ENCODE results near the gene PI4KA.
"Not testable (repeated sequence)": the region's sequence is repeated elsewhere in the genome, so short reads cannot be mapped to it uniquely, and the experiment has no call there.

Gene PI4KA

DNA sequence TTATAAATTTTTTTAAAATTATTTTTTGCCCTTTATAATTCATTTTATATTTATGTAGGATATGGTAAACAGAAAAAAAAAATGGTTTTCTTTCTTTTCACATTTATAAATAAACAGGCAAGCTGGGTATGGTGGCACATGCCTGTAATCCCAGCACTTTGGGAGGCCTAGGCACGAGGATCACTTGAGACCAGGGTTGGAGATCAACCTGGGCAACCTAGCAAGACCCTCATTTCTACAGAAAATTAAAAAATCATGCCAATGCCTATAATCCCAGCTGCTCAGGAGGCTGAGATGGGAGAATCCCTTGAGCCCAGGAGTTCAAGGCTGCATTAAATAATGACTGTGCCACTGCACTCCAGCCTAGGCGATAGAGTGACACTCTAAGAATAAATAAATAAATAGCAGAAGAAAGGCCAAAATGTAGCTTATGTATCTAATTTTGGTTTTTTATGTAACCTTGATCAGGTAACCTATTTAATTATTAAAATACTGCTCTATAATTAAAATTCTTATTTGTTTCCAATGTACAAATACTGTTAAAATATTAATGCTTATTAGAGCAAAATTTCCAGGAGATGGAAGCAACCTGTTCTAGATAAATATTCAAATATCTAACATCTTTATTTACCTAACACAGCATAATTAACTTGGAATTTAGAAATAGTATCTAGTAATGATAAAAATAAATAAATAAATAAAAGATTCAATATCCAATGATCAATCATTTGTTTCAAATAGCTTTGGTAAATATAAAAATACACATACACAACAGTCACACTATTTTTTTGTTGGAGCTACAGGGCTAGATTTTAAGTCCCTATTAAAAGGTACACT, 21.4 kb downstream of the PI4KA start:
- in situ Hi-C loops (cut with MboI; ENCODE audit: low pct_unique_long_range_greater_than_20kb, low sequenced_read_pairs, unreplicated experiment): no loop called here
- no peak for DNase-seq (ENCODE audit: low spot score)
- TF ChIP-seq CTCF (IDR thresholded peaks at IDR 0.05; ENCODE audit: extremely low read depth, insufficient read depth, missing control alignments): no peak

GRCh38 chr22:20834725-20835124, 23.9 kb downstream of the PI4KA start:
- no peak for TF ChIP-seq CTCF (IDR thresholded peaks at IDR 0.05; ENCODE audit: extremely low read depth, insufficient read depth, missing control alignments)
- in situ Hi-C loops (cut with MboI; ENCODE audit: low pct_unique_long_range_greater_than_20kb, low sequenced_read_pairs, unreplicated experiment): no loop called here
- DNase-seq (ENCODE audit: low spot score): no peak

DNA sequence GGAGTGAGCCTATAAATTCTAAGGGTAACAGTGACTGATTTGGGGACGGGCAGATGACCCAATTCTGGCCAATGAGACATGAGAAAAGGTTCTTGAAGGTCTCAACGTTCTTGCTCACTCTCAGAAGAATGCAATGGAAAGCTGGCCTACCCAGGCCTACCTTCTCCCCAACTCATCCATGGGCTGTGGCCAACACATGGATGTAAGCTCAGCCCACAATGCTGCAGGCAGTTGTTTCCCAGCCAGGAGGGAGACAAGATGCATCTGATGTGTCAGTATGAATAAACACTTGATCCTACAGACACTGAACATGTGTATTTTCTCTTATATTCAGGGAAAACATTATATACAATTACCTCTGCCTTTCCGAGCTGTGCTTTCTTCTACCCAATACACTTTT, 24.4 kb downstream of the PI4KA start:
- DNase-seq (ENCODE audit: low spot score): no peak
- in situ Hi-C loops (cut with MboI; ENCODE audit: low pct_unique_long_range_greater_than_20kb, low sequenced_read_pairs, unreplicated experiment): no loop called here
- no peak for TF ChIP-seq CTCF (IDR thresholded peaks at IDR 0.05; ENCODE audit: extremely low read depth, insufficient read depth, missing control alignments)

DNA sequence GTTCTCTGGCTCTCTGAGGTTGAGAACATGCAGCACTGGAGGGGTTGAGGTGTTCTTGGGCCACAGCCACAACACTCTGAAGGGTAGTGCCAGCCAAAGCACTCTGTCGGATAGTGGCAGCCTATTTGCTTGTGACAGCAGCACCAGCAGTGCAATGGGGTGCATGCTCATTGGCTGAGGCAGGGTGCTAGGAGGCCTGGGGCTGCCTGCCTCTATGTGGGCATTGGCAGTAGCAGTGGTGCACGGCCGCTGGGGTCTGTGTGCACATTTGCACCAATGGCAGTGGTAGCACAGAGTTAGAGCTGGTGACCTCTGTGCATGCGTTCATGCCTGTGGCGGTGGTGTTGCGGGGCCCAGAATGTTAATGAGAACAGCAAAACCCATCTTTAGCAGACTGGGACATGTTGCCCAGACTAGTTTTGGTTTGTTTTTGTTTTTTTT, 25.4 kb downstream of the PI4KA start:
- in situ Hi-C loops (cut with MboI; ENCODE audit: low pct_unique_long_range_greater_than_20kb, low sequenced_read_pairs, unreplicated experiment): no loop called here
- DNase-seq (ENCODE audit: low spot score): no peak
- TF ChIP-seq CTCF (IDR thresholded peaks at IDR 0.05; ENCODE audit: extremely low read depth, insufficient read depth, missing control alignments): no peak

- no peak for DNase-seq (ENCODE audit: low spot score)
- no peak for TF ChIP-seq CTCF (IDR thresholded peaks at IDR 0.05; ENCODE audit: extremely low read depth, insufficient read depth, missing control alignments)
- in situ Hi-C loops (cut with MboI; ENCODE audit: low pct_unique_long_range_greater_than_20kb, low sequenced_read_pairs, unreplicated experiment): no loop called here
These were observed 29.0 kb downstream of the PI4KA start for GRCh38 chr22:20829491-20830134.

DNA sequence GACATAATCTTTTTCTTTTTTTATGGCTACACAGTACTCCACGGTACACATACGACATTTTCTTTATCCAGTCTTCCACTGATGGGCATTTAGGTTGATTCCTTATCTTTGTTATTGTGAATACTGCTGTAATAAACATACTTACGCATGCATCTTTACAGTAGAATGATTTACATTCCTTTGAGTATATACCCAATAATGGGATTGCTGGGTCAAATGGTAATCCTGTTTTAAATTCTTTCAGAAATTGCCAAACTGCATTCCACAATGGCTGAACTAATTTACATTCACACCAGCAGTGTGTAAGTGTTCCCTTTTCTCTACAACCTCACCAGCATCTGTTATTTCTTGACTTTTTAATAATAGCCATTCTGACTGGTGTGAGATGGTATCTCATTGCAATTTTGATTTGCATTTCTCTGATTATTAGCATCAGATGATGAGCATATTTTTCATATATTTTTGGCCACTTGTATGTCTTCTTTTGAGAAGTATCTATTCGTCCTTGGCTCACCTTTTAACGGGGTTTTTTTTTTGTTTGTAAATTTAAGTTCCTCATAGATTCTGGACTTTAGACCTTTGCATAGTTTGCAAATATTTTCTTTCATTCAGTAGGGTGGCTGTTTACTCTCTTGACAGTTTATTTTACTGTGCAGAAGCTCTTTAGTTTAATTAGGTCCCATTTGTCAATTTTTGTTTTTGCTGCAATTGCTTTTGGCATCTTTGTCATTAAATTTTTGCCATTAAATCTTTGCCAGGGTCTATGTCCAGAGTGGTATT, 32.0 kb downstream of the PI4KA start:
- DNase-seq (ENCODE audit: low spot score); in situ Hi-C loops (cut with MboI; ENCODE audit: low pct_unique_long_range_greater_than_20kb, low sequenced_read_pairs, unreplicated experiment): not testable (repeated sequence)

Data from GM13977 (cell line).